ENCODE results near the gene DUSP22.

GRCh38 chr6:348860-349396, 56.6 kb downstream of the DUSP22 start:
- TF ChIP-seq CREB1 (CRISPR knock-in tag; IDR thresholded peaks at IDR 0.05; ENCODE audit: low read depth) (no peak), CTCF (conservative IDR thresholded peaks at IDR 0.05; ENCODE audit: low read depth in 2 of 2) (no peak), JUNB (IDR thresholded peaks at IDR 0.05; ENCODE audit: unreplicated experiment) (no peak)
